Fibroblast of peridontal ligament (primary cell): ENCODE results near the gene NF2.

Experiments used
- DNase-seq: peaks from one replicate; pipeline ENCODE4 v3.0.0-alpha.2; 2010; ENCODE audit errors: extremely low read depth

Gene NF2

GRCh38 chr22:29719899-29720645 lies 116.6 kb downstream of the NF2 start, which contains the start of gene CABP7:
CABP7 (plus strand) TSS chr22:29720003; CDS start chr22:29720425, 422 bp downstream.
- no peak for DNase-seq

DNA sequence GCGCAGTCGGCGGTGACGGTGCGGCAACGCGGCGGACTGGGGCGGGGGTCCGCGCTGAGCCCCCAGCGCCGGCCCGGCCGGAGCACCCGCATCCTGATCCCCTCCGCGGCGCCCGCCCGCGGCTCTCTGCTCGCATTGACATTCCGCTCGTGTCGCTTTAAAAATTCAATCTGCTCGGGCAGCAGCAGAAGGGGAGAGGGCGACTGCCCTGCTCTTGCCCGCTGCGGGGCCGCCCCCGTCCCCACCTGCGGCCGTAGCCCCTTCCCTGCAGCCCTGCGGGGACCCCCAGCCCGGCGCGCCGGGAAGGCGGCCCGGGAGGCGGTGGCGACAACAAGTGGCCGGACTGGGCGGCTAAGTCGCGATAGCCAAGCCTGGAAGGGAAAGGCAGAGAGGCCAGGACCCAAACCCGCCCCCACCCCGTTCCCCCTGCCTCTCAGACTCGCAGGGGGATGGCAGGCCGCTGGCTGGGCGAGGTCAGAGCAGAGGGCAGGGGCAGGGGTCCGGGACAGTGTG lies 117.4 kb downstream of the NF2 start:
- DNase-seq = no peak

GRCh38 chr22:29722151-29722550 lies 118.7 kb downstream of the NF2 start:
- no peak for DNase-seq

DNA sequence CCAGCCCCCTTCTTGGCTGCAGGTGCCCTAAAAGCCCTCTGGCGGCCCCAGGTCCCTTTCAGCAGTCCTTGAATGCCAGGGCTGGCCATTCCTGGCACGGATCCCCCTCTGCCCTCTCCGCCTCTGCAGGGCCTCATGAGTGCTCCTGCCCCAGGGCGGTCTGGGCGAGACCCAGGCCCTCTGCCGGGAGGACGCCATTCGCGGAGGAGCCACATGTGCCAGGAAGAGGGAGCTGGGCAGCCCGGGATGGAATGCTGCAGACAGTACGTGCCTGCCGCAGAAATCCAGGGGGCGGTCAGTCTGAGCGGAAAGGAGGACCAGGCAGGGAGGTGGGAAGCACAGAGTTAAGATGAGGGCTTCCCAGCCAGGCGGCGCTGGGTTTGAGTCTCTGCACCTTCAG lies 119.2 kb downstream of the NF2 start:
- no peak for DNase-seq

GRCh38 chr22:29723766-29724165 lies 120.3 kb downstream of the NF2 start:
- DNase-seq = no peak

DNA sequence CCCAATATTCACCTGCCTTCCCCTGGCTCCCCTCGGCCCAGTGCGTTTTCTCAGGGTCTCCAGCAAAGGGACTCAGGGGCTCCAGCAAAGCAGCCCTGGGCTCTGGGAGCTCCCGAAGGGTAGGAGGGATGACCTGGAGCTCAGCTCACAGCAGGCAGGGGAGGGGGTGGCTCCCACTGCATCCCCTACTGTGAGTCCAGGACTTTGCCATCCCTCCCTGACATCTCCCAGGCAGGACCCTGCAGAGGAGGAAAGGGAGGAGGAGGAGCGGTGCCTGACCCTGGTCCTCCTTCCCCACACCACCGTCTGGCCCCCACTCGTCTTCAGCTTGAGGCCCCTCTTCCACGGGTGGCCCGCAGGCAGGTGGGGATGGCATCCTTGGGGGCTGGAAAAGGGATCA lies 121.4 kb downstream of the NF2 start:
- no peak for DNase-seq

GRCh38 chr22:29726106-29726505 lies 122.7 kb downstream of the NF2 start:
- no peak for DNase-seq

GRCh38 chr22:29726512-29727130 lies 123.2 kb downstream of the NF2 start:
- DNase-seq = no peak

DNA sequence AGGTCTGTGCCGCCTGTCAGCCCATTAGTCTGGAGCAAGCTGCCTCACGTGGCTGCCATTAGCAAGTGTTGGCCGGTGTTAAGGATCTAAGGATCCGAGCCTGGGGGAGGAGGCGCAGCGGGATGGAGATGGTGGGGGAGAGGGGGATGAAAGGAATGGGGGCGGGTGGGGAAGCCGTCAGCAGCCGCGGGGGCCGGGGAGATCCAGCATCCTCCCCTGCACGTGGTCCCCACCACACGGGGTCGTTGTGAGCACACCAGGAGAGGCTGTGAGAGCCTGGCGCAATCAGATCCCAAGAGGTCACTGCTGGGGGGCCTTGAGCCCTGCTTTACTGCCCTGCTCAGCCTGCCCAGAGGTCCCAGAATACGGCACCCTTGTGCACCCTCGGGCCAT lies 123.7 kb downstream of the NF2 start:
- peak; percentile 38 for DNase-seq

GRCh38 chr22:29729161-29729560 lies 125.7 kb downstream of the NF2 start:
- DNase-seq = no peak

DNA sequence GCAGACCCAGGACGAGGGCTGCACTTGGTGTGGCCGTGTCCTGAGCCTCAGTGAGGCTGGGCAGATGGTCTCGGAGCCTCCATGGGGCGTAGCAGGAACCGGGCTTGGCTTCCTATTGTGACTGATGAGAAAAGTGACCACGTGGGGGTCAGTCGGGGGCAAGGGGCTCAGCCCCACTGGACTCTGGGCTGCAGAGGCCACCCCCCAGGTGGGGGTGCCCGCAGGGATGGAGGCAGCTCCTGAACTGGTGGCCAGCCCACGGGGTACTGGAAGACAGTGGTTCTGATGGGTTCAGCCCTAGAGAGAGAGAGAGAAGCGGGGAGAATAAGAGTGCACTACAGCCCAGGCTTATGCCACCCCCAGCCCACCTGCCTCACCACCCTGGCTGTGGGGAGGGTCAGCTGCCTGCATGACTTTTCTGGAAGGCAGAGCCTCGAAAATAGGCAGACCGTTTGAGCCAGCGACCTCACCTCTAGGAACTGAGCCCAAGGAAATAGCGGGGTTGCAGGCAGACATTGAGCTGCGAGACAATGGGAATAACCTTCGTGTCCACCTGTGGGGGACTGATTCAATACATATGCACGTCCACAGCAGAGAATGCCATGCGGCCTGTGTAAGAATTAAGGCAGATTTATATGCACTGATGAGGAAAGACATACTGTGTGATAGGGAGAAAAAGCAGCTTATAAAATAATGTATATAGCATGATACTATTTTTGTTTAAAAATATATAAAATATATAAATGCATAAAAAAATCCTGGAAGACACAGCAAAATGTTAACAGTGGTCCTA lies 127.8 kb downstream of the NF2 start:
- no peak for DNase-seq

GRCh38 chr22:29732883-29733282 lies 129.4 kb downstream of the NF2 start:
- no peak for DNase-seq

GRCh38 chr22:29733362-29734201 lies 130.1 kb downstream of the NF2 start:
- no peak for DNase-seq

DNA sequence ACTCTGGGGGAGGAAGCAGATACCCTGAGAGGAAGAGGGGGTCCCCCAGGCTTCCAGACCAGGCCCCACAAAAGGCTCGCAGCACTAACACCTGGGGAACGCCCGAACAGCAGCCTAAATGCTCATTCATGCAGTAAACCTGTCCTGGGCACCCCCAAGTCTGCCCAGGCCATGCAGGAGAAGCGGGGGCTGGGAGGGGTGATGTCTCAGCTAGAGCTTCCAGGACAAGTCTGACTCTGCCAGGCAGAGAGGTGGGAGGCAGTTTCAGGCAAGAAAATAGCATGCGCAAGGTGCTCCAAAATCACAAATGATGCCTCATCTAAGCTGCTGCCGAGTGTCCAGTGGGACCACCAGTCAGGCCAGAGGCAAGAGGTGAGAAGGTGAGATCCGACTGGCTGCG lies 131.0 kb downstream of the NF2 start:
- no peak for DNase-seq

DNA sequence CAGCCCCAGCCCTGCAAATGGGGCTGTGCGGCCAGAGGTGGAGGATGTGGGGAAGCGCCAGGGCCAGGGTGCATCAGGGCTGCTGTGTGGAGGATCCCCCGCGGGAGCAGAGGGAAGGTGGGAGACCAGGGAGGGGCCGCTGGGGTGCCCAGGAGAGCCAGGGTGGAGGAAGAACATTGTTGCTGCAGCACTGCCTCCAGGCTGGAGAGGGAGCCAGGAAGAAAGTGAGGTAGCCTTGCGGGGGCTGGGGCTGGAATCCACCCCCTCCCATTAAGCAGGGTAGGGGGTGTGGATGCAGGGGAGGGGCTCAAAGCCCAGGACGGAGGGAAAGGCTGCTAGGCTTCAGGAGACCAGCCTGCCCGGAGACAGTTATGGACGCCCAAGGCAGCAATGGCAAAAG lies 131.4 kb downstream of the NF2 start:
- DNase-seq = no peak

GRCh38 chr22:29735416-29735815 lies 132.0 kb downstream of the NF2 start:
- DNase-seq = no peak

DNA sequence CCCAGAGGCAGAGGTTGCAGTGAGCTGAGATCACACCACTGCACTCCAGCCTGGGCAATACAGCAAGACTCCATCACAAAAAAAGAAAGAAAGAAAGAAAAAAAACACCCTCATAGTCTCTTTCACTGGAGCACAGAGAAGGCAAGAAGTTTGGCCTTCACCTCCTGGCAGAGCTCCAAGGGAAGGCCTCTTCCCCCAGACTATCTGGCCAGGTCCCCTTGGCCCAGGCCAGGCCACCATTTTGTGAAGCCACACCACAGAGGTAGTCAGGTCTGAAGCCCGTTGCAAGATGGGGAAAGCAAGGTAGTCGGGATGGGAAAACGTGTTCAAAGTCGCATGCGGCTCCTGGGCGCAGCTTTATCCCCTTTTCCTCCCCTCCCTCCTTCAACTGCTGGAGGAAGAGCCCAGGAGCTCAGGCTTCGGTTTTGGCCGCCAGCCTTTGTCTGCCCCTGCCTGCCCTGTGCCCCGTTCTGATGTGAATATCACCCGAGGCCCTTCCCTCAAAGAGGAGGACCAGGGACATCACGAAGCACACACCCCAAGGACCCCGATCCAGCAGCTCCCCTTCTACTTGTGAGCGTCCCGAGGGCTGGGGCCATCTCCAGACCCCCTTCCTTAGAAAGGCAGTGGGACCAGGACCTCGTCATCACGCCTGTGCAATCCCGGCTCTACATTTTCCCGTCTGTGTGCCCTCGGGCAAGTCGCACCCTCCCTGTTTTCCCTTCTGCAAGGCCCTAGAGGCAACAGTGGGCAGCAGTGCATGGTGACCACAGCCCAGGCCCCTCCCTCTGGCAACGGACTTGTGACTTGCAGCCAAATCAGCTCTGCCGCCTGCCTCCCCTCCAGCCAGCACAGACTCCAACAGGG lies 134.1 kb downstream of the NF2 start:
- no peak for DNase-seq

DNA sequence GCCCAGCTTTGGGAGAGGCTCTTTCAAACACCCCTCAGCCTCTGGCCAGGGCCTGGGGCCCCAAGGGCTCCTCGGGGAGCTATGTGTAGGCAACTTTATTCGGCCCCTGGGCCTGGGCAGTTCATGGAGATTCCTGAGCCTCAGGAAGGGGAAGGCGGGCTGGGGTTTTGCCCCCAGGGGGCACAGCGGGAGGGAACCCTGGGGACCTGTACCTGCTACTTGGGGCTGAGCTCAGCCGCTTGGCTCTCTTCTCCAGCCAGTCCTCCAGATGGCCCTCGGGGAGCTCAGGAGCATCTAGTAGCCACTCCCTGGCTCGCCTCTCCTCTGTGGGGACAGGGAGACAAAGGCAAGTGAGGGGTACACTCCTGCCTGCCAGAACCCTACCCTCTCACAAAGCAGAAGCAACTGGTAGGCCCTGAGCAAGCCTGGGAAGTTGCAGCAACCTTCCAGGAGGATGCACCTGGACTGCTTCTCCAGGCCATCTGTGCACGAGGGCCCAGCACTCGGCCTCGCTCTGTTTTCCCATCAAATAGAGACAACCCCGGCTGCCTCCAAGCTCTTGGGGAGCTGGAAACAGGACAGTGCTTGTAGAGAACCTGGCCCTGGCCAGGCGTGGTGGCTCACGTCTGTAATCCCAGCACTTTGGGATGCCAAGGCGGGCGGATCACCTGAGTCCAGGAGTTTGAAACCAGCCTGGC lies 134.8 kb downstream of the NF2 start:
- DNase-seq = no peak

DNA sequence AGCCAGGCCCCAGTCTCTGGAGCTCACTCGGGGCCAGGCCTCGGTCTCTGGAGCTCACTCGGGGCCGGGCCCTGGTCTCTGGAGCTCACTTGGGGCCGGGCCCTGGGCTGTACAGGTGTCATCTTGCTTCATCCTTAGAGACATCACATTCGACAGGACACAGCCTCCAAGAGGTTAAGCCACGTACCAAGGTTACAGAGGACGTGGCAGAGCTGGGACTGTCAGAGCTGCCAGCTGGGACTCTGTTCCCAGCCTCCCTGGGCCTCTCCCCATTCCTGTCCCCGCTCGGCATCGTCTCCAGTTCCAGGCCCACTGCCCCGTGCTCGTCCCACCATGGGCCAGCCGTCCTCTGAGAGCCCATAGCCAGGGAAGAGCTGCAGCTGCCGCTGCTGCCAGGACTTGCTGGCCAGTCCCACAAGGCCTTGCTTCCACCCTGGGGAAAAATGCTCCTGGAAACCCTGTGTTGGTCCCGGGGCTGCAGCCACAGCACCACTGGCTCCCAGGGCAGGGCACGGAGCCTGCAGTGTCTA lies 136.0 kb downstream of the NF2 start:
- no peak for DNase-seq

DNA sequence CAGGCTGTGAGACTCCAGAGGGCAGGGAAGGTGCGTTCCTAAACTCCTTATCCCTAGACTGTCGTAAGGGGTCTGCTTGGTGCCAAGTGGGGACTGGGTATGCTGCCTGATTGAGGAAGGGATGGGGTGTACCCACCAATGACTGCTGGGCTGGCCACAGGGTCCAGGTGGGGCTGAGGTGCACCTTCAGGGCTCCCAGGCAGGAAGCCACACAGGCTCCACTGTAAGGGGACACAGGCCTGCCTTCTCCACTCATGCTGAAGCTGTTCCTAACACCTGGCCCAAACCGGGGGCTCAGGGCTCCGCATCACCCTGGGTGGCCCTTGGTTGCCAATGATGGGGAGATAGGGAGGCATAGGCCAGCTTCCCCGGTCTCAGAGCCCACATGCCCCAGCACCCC lies 136.8 kb downstream of the NF2 start:
- no peak for DNase-seq
